NB4 (cell line): Measurements from ENCODE around the gene RSF1.

Experiments used
- DNase-seq: peaks from one replicate; pipeline ENCODE4 v3.0.0; 2010; ENCODE audit warnings: low read depth
- H3K4me3 ChIP-seq: one replicate; pipeline ENCODE4 v1.5.1; 2011; ENCODE audit warnings: mild to moderate bottlenecking, low read depth, low read length, moderate library complexity
- MYC ChIP-seq: IDR thresholded peaks from 2 replicates; pipeline ENCODE4 v1.6.1; 2011; ENCODE audit warnings: low read depth, low read length
- POLR2A ChIP-seq: IDR thresholded peaks from 2 replicates; pipeline ENCODE4 v1.6.1; 2011; ENCODE audit warnings: mild to moderate bottlenecking; ENCODE audit not compliant: insufficient read length; ENCODE audit errors: extremely low read depth
- TF ChIP-seq, protein P1 (sequence below): IDR thresholded peaks from 2 replicates; pipeline ENCODE4 v1.6.1; 2011; ENCODE audit warnings: low read depth, low read length
- TF ChIP-seq, protein P2 (sequence below): IDR thresholded peaks from one replicate; pipeline ENCODE4 v1.5.1; 2012; ENCODE audit warnings: low read depth, low read length

RSF1 gene

GRCh38 chr11:77665240-77665965 lies 155.1 kb downstream of the RSF1 start:
- TF ChIP-seq POLR2A, result no peak
- TF ChIP-seq, protein P1, sequence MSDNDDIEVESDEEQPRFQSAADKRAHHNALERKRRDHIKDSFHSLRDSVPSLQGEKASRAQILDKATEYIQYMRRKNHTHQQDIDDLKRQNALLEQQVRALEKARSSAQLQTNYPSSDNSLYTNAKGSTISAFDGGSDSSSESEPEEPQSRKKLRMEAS, result no peak
- TF ChIP-seq, protein P2, sequence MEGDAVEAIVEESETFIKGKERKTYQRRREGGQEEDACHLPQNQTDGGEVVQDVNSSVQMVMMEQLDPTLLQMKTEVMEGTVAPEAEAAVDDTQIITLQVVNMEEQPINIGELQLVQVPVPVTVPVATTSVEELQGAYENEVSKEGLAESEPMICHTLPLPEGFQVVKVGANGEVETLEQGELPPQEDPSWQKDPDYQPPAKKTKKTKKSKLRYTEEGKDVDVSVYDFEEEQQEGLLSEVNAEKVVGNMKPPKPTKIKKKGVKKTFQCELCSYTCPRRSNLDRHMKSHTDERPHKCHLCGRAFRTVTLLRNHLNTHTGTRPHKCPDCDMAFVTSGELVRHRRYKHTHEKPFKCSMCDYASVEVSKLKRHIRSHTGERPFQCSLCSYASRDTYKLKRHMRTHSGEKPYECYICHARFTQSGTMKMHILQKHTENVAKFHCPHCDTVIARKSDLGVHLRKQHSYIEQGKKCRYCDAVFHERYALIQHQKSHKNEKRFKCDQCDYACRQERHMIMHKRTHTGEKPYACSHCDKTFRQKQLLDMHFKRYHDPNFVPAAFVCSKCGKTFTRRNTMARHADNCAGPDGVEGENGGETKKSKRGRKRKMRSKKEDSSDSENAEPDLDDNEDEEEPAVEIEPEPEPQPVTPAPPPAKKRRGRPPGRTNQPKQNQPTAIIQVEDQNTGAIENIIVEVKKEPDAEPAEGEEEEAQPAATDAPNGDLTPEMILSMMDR, result no peak
- no peak for TF ChIP-seq MYC
- no peak overlapping the region for H3K4me3 ChIP-seq
- no peak for DNase-seq

GRCh38 chr11:77661670-77662069 lies 158.9 kb downstream of the RSF1 start:
- no peak overlapping the region for H3K4me3 ChIP-seq
- TF ChIP-seq, protein P1, result no peak
- TF ChIP-seq MYC (no peak), POLR2A (no peak)
- TF ChIP-seq, protein P2, result no peak
- no peak for DNase-seq

- TF ChIP-seq POLR2A, result no peak
- TF ChIP-seq, protein P2, result no peak
- TF ChIP-seq, protein P1, result no peak
- TF ChIP-seq MYC, result no peak
- H3K4me3 ChIP-seq, result no peak overlapping the region
- no peak for DNase-seq
Measured at GRCh38 chr11:77660947-77661346, 159.6 kb downstream of the RSF1 start.

DNA sequence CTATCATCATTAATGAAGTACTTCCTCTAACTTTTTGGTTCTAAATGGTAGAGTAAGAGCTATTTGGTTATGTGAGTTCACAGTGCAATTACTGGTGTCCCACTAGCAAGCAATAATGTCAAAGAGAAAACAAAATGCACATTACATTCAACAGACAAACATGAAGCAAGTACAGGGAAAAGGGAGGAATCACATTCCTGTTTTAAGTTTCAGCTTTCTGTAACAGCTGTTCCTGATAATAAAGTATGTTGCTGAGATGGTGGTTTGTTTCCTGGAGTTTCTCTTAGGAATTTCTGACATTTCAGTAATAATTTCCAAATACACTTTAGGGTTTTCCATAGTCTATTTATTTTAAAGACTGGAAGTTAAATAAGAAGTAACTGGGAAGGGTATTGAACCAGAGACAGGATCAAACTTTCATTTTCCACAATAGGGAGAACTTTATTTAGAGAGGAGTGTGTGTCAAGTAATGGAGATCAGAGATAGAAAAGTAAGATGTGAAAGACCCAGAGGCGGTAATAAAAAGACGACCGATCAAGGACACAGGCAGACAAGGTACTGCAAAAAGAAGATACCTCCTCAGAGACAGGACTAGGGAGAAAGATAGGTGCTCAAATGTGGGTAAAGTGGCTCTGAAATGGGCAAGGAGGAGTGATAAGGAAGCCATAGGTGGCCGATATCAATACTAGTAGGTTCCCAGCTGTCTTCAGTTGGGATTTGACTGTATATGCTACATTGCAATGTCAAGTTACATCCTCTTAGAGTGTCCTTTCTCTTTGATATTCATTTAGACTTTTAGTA lies 162.1 kb downstream of the RSF1 start:
- no peak for DNase-seq
- TF ChIP-seq, protein P2, result no peak
- no peak for TF ChIP-seq MYC
- TF ChIP-seq, protein P1, result no peak
- TF ChIP-seq POLR2A, result no peak
- H3K4me3 ChIP-seq, result no peak overlapping the region

- H3K4me3 ChIP-seq, result no peak overlapping the region
- DNase-seq, result no peak
- TF ChIP-seq POLR2A, result no peak
- TF ChIP-seq, protein P2, result no peak
- TF ChIP-seq, protein P1, result no peak
- no peak for TF ChIP-seq MYC
Measured at GRCh38 chr11:77656362-77656761, 164.2 kb downstream of the RSF1 start.
